NCI-H2029 treated with DMSO at 0.1 percent for 48 hours (cell line): ENCODE results near the gene NRP2.

Source experiments
- DNase-seq: peaks from one replicate; lab custom pipeline; 2025; lab: John Stamatoyannopoulos, UW

Gene NRP2

DNA sequence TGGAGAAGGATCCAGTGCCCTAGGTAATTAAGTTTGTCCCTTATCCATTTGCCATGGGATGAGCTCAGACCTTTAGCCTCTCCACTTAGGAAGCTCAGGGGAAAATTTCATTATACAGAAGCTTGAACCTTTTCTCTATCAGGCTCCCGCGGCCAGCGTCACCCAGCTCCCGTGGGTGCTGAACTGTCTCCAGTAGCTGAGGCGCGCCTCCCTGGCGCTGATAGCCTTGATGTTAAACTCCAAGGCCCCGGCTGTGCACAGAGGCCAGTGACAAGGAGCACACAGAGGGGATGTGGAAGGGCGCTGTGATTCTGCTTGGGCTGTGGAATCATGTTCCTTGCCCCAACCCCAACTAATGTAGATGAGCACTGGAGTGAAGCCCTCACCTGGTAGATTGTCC, 50.8 kb downstream of the NRP2 start:
- DNase-seq: no peak

DNA sequence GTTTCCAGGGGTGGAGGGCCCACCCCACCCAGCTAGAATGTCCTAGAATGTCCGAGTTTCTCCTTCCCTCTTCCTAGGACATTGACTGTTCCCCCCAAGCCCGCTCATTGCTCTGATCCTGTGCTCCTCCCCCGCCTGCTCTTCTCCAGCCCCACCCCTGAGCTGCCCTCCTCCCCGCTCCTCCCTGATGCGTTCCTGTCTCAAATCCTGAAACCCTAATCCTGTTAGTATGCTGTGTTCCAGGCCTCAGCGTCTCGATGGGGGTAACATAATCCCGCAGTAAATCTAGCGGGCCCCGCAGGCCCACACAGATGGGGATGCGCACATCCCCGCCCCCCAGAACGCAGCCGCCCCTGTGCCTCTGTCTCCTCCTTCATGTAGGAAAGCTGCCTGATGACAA, 51.3 kb downstream of the NRP2 start:
- no peak for DNase-seq

DNA sequence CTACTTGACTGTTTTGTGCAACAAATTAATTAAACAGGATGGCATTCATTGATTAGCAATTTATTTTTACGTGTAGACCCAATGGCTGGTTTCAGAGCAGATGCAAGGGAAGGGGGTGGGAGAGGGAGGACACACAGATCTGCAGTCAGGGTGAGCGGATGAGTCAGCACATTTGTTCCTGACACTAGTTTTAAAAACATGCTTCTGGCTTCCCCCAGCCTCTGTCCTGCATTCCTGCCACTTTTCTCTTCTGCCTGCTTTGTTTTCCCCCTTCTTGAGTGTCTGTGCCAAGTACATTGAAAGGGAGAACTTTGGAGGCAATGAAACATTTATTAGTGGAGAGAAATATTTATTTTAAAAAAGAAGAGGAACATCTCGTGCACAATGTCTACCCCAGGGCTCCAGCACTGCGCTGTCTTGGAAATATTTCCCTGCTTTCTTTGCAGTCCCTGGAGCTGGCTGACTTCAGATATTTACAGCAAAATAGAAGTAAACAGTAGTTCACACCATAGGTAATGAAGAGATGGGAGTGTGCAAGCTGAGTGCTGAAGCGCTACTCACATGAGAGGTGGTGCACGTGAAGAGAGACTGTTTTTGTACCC, 52.2 kb downstream of the NRP2 start:
- DNase-seq: no peak

DNA sequence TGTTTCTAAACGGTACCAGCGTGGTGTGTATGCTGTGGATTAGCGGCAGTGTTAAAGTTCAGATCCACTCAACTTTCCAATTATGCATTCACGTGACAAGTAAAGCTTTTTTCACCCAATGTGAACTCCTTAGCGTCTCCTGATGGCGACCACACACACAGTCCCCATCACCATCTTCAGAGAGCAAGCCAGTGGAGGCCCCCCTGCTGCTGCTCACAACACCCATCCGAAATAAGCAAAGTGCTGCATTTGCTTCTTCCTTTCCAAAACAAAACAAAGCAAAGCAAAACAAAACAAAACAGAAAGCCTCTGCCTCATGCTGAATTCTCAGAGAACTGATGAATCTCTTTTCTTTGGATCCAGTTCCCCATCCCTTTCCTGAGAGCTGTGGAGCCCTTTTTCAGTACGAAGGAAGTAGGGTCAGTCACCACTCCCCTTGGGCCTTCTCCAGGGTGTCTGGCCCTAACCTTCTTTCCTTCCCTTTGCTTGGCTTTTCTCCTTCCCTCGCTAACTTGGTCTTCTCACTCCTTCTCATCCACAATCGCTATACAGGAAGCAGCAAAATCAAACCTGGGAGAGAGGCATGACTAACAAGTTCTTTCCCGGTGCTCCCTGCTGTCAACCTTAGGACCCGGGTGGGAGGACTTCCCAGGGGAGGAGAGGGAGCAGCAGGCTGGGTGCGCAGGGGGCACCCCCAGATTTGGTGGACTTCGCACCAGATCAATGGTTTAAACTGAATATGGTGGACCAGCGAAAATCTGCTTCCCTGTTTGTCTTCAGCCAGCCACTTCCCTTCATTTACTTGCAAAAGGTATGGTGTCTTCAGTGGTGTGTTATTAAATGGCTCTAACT, 56.0 kb downstream of the NRP2 start:
- no peak for DNase-seq

DNA sequence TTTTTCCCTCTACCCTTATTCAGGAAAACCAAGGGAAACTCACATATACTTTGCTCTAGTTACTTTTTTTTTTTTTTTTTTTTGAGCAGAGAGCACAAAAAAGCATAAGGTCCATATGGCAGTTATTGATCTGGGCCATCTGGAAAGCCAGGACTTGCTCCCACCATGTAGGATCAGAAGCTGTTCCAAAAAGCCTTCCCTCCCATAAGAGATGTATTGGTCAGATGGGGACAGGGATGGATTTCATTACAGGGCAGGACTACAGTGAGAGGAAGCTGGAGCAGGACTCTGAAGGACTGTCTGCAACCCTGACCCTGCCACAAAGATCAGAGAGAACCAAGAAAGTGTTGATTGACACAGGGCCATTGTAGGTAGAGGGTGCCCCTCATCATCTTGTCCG, 57.3 kb downstream of the NRP2 start:
- DNase-seq: no peak

DNA sequence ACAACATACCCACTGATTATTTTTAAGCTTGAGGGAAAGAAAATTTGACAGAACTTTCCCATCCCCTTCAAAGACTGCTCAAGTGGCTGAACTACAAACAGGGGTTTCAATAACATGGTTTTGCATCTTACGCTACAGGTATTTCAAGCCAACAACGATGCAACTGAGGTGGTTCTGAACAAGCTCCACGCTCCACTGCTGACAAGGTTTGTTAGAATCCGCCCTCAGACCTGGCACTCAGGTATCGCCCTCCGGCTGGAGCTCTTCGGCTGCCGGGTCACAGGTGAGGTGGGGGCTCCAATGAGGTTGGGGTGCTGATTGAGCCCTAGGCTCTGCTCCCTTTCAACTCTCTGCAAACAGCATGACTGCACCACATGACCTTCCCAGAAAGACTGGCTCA, 58.1 kb downstream of the NRP2 start:
- no peak for DNase-seq

DNA sequence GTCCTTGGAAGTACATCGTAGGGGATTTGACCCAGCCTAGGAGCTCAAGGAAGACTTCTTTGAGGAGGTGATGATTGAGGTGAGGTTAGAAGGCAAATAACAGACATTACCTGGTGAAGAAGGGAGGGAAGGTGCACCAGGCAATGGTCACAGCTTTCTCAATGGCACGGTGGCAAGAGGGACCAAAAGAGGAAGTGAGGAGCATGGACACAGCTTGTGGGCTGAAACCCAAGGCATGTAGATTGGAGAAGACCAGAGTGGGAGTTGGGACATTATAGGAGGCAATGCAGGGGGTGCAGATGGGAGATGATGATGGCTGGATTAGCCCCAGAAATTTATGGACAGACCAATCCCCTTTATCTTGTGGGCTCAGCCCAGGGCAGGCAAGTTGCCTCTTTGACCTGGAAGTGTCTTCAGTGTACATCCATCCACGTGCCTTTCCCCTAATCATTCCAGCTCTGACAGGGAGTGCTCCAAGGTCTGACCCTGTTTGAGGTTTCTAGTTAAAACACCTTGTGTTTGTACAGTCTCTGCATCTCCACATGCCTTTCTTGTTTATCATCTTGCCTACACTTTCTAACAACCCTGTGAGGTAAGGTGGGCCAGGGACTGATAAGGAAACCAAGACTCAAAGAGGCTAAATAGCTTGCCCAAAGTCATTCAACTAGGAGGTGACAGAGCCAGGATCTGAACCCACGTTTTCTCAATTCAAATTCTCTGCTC, 59.1 kb downstream of the NRP2 start:
- DNase-seq: no peak

DNA sequence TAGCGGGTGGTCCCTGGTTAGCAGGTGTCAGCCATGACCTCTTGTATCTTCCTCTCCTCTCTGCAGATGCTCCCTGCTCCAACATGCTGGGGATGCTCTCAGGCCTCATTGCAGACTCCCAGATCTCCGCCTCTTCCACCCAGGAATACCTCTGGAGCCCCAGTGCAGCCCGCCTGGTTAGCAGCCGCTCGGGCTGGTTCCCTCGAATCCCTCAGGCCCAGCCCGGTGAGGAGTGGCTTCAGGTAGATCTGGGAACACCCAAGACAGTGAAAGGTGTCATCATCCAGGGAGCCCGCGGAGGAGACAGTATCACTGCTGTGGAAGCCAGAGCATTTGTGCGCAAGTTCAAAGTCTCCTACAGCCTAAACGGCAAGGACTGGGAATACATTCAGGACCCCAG, 60.8 kb downstream of the NRP2 start:
- no peak for DNase-seq

DNA sequence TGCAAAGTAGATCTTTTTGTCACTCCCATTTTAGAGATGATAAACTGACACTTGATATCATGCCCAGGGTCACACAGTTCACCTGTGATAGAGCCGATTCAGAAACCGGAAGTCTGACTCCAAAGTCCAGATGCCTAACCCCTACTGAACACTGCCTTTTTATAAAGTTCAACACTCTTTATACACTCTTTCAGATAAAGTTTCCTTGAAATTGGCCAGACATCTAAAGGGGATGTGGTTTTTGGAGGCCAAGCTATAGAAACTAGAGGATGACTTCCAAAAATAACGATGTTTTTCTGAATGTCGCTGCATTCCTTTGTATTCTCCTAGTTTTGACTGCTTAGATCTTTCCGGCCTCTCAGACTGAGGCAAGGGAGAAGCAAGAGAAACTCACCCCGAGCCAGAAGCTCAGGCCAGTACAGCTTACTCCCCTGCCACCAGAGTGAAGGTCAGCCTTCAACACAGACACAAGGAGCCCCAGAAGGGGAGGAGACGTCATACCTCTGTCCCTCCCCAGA, 61.8 kb downstream of the NRP2 start:
- no peak for DNase-seq

DNA sequence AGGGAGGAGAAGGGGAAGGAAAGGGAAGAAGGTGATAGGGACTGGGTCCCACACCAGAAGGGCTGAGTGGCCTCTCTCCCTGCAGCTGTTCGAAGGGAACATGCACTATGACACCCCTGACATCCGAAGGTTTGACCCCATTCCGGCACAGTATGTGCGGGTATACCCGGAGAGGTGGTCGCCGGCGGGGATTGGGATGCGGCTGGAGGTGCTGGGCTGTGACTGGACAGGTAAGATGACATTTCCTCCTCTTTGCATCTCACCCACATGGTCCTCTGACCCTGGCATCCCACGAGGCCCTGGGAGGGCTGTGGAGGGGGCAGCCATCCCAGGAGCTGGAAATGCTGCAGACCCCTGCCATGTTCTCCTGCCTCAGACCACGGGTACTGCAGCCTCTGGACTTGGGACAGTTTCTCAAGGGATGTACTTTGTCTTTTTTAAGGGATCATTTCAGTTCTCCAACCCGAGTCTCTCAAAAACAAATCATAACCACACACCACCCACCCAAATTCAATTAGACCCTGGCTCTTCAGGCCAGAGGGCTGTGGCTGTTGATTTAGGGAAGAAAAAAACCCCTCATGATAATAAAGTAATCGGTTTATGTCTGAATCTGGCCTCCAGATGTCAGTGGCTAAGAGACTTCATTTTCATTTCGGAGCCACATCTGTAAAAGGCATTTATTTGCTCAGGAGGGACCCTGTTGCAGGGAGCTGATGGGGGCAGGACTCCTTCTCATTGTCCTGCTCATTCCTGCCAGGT, 63.5 kb downstream of the NRP2 start:
- no peak for DNase-seq

DNA sequence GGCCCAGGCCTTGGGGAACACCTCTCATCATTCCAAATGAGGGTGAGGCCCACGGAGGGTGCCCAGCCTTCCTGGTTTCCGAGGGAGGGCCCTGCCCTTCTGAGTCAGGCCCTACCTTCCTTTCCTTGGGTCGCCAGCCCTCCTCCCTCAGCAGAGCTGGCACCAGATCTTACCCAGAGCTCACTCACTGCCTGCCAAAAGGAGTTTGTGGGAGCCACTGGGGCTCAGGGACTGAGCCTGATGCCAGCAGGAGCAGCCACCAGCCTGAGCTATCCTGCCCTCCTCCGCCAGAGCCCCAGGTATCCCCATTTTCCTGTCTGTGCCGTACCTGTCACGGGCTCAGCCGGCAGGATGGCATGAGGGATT, 64.1 kb downstream of the NRP2 start:
- DNase-seq: no peak

DNA sequence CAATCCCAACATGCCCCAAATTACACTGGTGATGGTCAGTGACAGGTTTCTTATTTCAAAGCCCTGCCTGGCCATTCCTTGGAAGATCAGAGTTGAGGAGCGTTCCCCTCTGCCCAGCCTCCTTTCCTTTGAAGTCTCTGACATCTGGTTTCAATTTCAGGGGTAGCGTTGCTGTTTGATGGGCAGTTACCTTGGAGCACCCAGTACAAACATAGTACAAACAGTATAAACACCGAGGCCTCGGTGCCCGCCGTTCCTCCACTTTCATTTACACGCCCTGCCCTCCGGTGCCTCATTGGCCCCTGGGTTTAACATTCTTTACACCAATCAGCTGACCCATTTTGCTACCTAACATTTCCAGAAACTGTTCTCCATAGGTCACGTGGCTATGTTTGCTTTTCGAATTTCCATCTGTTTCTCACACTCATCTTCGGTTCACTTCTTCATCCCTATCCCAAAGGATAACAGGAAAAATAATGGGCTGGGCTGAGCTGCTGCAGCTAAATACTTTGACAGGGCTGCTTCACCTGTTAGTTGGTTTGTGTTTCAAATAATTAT, 65.6 kb downstream of the NRP2 start:
- no peak for DNase-seq

DNA sequence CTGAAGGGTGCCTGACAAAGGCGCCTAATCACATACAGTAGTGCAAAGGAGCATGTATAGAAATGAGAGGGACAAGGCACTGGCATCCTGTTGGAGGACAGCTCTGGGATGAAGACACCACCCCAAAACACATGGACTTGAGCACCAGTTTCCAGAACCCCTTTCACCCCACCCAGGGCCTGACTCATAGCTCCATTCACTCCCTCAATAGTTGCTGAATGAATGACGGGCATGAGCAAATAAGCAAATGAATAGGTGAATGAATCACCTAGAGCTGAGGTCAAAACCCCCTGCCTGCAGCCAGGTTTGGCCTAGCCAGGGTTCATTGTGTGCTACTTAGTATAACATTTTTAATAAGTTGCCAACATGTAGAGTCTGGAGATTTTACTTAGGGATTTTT, 66.3 kb downstream of the NRP2 start:
- DNase-seq: no peak

DNA sequence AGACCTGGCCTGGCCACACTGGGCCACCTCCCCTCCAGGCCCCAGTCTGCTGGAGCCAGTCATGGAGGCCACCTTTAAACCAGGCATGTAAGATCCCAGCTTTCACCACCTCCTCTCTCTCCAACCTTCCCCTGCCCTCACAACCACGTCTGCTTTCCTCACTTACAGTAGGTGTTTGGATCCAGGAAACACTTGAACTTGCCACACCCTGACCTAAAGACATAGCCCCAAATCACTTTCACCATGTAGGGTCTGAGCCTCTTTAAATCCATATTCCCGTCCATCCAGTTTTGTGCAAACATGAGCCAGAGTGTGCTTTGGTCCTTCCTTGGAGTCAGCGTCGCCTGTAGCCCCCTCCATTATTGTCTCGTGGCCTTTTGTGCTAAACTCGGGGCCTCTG, 66.8 kb downstream of the NRP2 start:
- DNase-seq: no peak

DNA sequence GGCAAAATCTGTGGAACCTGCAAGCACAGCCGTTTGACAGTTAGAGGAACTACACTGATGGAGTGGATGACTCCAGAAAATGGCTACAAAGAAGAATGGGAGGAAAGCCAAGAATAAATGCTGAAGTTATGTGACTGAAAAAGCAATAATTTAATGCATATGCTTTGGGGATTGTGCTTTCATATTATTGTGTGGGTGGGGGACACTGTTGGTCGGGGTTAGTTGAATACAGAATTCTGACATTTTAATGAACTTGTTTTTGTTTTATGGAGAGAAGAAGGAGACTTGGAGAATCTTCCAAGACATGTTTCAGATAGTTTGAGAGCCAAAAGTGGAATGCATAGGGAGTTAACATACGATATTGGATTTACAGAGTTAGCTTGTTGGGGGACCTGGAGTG, 68.5 kb downstream of the NRP2 start:
- no peak for DNase-seq

DNA sequence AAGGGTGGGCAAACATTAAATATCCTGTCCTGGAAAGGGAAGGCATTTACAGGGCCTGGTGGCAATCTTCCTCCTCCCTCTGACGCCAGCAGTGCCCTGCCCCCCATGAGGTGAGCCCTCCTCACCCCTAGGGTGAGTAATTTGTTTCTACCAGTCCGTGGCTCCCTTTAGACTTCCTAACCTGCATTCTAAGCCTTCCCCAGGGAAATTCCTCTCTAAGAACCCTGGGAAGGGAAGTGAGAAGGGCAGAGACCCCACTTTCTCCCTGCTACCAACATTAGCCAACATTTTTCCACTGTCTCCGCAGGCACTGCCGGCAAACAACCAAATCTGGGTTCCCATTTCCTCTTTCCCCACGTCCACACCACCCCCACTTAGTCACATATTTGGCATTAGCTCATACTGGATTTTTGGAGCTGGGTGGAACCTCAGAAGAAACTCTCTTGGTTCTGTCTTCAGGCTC, 69.3 kb downstream of the NRP2 start:
- no peak for DNase-seq

DNA sequence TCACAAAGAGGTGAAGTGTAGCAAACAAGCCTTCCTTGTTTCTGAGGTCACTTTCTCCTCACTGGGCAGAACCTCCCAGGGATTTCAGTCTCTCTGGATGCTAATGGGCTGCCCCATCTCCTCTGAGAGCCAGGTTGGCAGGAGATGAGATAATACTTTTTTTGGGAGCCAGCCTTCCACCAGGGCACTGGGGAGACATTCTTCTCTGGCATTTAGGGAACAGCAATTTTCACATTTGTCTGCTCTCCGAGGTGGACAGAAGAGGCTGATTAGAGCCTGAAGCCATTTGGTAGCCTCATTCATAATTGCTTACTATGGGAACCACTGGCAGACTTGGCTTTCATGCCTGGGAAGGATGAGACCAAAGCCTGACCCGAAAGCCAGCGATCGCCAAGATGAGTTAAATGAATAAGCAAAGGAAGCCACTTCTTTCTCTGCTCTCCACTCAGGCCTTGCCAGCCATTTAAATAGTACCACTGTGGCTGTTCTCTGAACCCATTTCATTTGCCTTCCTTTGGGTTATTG, 70.1 kb downstream of the NRP2 start:
- no peak for DNase-seq

DNA sequence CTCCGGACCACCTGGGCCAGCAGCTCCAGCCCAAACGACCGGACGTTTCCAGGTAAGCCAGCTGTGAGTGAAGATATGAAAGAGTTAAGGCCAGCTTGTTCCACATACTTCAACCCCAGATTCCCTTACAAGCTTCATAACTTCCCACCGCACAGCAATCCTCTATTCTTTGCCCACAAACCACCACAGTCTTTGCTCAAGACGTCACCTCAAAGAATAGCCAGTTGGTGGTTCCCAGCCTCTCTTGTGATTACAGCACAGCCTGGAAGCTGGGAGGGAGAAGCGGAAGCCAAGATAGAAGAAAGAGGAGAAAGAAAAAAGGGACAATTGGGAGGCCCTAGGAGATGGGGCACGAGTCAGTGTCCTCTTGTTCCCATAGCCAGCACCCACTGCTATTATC, 70.6 kb downstream of the NRP2 start:
- DNase-seq: no peak

DNA sequence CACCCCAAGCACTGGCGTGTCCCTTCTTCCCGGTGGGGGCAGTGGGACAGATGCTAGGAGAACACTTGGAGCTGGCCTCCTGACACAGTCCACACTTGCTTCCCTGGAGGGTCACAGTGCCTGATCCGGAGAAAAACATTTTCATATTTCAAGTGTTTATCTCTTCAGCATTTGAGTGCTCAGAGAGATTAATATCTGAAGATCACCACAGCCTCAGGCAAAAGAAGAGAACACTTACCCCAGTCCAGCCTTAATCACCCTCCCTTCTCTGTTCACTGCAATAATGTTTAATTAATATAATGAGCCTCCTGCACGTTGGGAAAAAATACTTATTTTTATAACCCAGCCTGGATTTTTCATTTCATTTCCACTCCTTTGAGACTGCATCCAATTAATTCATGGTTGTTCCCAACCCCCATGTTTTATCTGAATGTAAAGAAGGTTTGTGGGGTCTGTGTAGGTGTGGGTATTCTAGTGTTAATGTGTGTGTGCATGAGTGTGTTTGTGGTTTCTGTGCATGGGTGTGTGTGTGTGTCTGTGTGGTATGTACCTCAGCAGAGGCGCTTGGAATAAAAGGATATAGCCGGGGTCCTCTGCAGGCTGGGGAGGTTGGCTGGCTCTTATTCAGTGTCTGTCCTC, 72.1 kb downstream of the NRP2 start:
- no peak for DNase-seq

DNA sequence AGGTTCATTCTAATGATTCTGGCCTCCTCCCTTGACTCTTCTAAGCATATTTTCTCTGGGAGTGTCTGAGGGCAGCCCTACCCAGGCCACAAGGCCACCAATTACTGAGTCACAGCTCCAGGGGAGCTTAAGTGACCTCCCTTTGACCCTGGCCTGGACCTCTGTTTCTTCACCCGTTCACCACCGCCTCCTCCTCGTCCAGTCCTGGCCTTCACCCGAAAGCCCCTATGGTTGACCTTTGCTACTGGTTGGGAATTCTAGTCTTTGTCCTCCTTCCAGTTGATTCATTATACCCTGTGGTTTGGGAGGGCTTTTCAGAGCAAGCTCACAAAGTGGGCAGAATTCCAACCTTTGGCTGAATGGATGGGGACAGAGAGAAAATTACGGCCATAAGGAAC, 72.6 kb downstream of the NRP2 start:
- DNase-seq: no peak

DNA sequence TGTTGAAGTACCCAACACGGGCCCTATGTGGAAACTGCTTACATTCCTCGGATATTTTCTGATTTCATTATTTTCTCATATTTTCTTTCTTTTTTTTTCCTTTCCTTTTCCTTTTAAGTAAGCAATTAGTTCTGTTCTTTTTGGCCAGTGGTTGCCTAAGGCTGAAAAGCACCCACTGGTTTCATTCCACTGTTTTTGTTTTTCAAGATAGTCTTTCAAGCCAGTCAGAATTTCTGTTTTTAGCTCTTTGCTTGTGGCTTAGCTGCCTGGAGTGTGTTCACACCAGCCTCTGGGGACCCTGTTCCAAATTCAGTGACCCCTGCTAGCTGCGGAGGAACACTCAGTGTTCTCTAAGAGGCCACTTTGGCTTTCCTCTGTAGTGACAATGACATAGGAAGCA, 73.6 kb downstream of the NRP2 start:
- DNase-seq: no peak
